Activated T-cell treated with anti-CD3 and anti-CD28 coated beads, Interleukin-2, amount 50 U/mL, for 4 hours (primary cell): ENCODE results near the gene MILR1. TPM values are rescaled to one million over a fixed set of nuclear protein-coding genes. Genes with fewer than 3 reads are reported as not detected.
"Not testable (repeated sequence)": the region's sequence is repeated elsewhere in the genome, so short reads cannot be mapped to it uniquely, and the experiment has no call there.

Experiments
- ATAC-seq, 2 donors: fragments of 200-7000 bp; cut with Tn5 transposase; one replicate each; pipeline ENCODE4 v1.10.0; 2021
- DNase-seq: peaks from one replicate; pipeline ENCODE4 v3.0.0-alpha.2; 2020
- H3K27me3 Mint-ChIP-seq: one replicate; pipeline ENCODE4 v1.8.0; 2021; ENCODE audit warnings: low read depth, mixed read lengths
- H3K36me3 Mint-ChIP-seq: one replicate; pipeline ENCODE4 v1.8.0; 2022; ENCODE audit warnings: mixed read lengths; ENCODE audit not compliant: insufficient read depth
- H3K4me1 Mint-ChIP-seq: one replicate; pipeline ENCODE4 v1.8.0; 2021; ENCODE audit warnings: low read depth, mixed read lengths
- H3K4me3 Mint-ChIP-seq: one replicate; pipeline ENCODE4 v1.8.0; 2021; ENCODE audit warnings: mild to moderate bottlenecking, moderate library complexity, mixed read lengths
- H3K9me3 Mint-ChIP-seq: one replicate; pipeline ENCODE4 v1.8.0; 2021; ENCODE audit warnings: mixed read lengths
- total RNA-seq, 3 donors: library from RNA; stranded (reverse); gene quantifications; one replicate each; pipeline ENCODE4 v1.2.1, GENCODE V29; 2021

Gene MILR1
- total RNA-seq, 3 donors from 2014 or later = not detected

DNA sequence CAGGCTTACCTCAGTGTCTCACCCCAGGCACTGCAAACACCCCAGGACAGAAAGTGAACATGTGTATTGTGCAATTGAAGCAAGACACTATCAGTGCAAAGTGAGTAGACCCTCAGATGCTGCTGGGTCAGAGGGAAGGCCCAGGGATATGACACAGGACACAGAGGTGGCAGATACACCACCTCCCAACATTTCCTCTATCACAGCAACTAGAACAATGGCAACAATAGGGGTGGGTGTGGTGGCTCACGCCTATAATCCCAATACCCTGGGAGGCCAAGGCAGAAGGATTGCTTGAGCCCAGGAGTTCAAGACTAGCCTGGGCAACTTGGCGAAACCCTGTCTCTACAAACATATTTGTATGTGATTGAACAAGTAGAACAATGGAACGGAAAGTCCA is 22.5 kb downstream of the MILR1 start:
- H3K4me3 Mint-ChIP-seq = no peak overlapping the region
- DNase-seq = no peak

DNA sequence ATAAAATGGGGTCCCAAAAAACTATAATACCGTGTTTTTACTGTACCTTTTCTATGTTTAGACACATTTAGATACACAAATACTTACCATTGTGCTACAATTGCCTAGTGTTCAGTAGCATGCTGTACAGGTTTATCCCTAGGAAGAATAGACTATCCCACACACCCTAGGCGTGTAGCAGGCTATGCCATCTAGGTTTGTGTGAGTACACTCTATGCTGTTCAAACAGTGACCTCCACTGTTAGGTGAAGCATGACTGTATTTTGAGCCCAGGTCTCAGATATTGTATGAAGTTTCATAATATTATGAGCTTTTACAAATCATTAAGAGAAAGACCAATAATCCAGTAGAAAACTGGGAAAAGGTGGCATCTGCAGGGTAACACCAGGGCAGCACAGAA is 23.6 kb downstream of the MILR1 start:
- DNase-seq (no peak), ATAC-seq (no peak)
- Mint-ChIP-seq H3K27me3 (no peaks in the 10 kb centered on the region), H3K36me3 (peaks cover 6% of the 10 kb centered on the region), H3K4me3 (no peak overlapping the region), H3K9me3 (no peaks in the 10 kb centered on the region), H3K4me1 (no peaks in the 10 kb centered on the region)

More for the DNA sequence above, 22.5 kb downstream of the MILR1 start:
- ATAC-seq = no peak
- no peaks in the 10 kb centered on the region for H3K27me3 Mint-ChIP-seq
- H3K36me3 Mint-ChIP-seq = no peaks in the 10 kb centered on the region
- H3K4me1 Mint-ChIP-seq = no peaks in the 10 kb centered on the region
- H3K9me3 Mint-ChIP-seq = no peaks in the 10 kb centered on the region

DNA sequence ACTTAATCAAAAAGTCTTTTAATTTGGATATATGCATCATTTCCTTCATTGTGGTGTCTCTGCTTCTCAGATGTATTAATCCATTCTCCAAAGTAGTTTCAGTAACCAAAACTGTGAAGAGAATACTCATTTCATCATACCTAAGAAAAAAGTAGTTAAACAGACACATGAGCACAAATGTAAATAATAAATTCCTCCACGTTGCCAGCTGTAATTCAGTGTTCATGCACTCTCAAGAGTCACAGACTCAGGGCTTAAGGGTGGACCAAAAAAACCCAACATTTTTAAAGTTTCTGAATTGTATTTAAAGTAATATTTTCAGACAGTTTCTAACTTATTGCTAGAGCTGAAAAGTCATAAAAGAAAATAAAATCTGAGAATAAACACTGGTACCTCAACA is 28.9 kb downstream of the MILR1 start:
- H3K4me3 Mint-ChIP-seq = no peak overlapping the region
- no peaks in the 10 kb centered on the region for H3K4me1 Mint-ChIP-seq
- H3K36me3 Mint-ChIP-seq = peaks cover 13% of the 10 kb centered on the region
- no peak for ATAC-seq
- H3K9me3 Mint-ChIP-seq = no peaks in the 10 kb centered on the region
- no peak for DNase-seq
- no peaks in the 10 kb centered on the region for H3K27me3 Mint-ChIP-seq

DNA sequence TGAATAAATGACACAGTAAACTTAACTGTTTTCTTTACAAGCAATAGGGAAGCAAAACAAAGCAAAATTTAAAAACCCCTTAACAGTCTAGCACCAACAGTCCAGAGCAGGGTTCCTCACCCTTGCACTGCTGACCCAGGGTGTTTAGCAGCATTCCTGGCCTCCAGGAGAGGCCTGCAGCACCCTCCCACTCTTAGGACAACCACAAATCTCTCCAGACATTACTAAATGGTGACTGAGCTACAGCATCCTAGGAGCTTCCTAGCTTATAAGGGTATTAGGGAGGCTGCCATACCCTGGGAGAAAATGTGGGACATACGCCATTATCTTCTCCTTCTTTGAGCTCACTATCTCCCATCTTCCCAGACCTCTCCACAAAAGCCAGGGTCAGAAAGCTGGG is 32.0 kb downstream of the MILR1 start:
- DNase-seq = no peak
- H3K9me3 Mint-ChIP-seq = no peaks in the 10 kb centered on the region
- ATAC-seq = no peak
- H3K4me3 Mint-ChIP-seq = no peak overlapping the region
- peaks cover 11% of the 10 kb centered on the region for H3K4me1 Mint-ChIP-seq
- H3K36me3 Mint-ChIP-seq = peaks cover 35% of the 10 kb centered on the region
- H3K27me3 Mint-ChIP-seq = no peaks in the 10 kb centered on the region

DNA sequence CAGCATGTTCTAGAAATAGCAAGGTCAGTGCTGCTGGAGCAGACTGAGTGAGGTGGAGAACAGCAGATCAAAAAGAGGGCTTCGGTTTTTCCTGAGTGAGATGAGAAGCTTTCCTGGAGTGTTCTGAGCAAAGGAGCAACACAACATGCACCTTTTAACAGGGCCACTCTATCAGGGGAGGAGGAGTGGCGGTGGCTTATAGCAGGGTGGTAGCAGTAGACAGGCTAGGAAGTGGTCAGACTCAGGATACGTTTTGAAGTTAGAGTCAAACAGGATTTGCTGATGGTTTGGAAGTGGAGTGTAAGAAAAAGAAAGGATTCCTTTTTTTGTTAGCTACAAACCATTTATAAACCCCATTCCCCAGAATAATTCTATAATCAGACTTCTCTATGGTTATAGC is 35.5 kb downstream of the MILR1 start:
- Mint-ChIP-seq H3K4me3 (no peak overlapping the region), H3K36me3 (peaks cover 36% of the 10 kb centered on the region), H3K9me3 (no peaks in the 10 kb centered on the region), H3K27me3 (no peaks in the 10 kb centered on the region), H3K4me1 (peaks cover 11% of the 10 kb centered on the region)
- no peak for ATAC-seq
- DNase-seq = no peak

DNA sequence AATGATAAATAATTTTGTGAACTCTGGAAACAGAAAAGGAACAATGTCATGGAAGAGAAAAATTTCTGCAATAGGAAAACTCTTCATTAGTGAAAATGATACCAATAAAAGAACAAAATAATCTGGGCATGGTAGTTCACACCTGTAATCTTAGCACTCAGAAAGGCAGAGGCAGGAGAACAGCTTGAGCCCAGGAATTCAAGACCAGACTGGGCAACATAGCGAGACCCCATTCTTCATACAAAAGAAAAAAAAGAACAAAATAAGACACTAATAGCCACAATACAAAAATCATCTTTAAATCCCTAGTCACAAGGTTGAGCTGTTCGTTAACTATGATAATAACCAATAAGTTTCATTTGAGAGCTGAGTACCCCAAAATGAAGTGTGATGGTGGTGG is 39.4 kb downstream of the MILR1 start:
- Mint-ChIP-seq H3K4me1 (peaks cover 24% of the 10 kb centered on the region), H3K9me3 (no peaks in the 10 kb centered on the region), H3K4me3 (no peak overlapping the region), H3K27me3 (no peaks in the 10 kb centered on the region), H3K36me3 (peaks cover 37% of the 10 kb centered on the region)
- no peak for DNase-seq
- no peak for ATAC-seq

DNA sequence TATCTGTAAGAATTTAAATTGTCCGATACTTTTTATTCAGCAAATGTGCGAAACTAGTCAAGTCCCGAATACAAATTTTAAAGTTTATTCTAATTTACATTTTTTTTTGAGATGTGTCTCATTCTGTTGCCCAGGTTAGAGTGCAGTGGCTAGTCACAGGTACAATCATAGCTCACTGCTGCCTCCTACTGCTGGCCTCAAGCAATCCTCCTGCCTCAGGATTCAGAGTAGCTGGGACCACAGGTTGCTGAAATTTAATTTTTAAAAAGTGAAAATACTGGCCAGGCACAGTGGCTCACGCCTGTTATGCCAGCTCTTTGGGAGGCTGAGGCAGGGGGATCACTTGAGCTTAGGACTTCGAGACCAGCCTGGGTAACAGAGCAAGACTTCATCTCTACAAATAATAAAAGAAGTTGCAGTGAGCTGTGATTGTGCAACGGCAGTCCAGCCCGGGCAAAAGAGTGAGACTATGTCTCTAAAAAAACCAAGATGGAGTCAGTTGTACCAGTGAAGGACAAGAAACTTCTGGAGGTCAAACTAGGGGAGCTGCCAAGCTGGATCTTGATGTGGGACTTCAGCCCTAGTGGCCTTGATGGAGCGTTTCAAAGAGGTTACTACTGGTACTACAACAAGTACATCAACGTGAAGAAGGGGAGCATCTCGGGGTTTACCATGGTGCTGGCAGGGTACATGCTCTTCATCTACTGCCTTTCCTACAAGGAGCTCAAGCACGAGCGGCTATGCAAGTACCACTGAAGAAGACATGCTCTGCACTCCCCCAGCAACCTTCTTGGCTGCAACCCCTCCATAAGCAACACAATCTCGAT is 42.3 kb downstream of the MILR1 start:
- Mint-ChIP-seq H3K36me3 (peaks cover 27% of the 10 kb centered on the region), H3K27me3 (no peaks in the 10 kb centered on the region)
- ATAC-seq = peak; percentile 54 to 70

DNA sequence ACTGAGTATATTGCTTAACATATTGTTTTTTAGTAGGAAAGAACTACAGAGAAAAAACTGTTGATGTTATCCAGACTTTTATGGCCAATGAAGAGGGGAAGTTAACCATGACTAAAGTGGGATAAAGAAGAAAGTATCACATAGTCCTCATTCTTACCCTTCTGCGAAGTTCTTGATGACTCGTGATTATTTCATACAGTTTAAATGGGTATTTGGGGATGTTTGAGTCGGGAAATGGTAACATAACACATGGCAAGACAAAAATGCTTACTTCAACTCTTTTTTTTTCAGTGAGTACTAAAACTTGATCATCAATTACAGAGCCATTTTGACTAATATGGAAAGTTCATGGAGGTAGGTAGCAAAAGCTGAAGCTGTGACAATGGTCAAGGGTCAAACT is 43.1 kb downstream of the MILR1 start:
- no peak overlapping the region for H3K4me3 Mint-ChIP-seq
- no peaks in the 10 kb centered on the region for H3K9me3 Mint-ChIP-seq
- H3K36me3 Mint-ChIP-seq = peaks cover 27% of the 10 kb centered on the region
- H3K27me3 Mint-ChIP-seq = no peaks in the 10 kb centered on the region
- ATAC-seq (no peak), DNase-seq (no peak)
- H3K4me1 Mint-ChIP-seq = peaks cover 38% of the 10 kb centered on the region

More for the DNA sequence above, 42.3 kb downstream of the MILR1 start:
- H3K9me3 Mint-ChIP-seq = no peaks in the 10 kb centered on the region
- no peak overlapping the region for H3K4me3 Mint-ChIP-seq
- peak; percentile 38 for DNase-seq
- peaks cover 37% of the 10 kb centered on the region for H3K4me1 Mint-ChIP-seq

DNA sequence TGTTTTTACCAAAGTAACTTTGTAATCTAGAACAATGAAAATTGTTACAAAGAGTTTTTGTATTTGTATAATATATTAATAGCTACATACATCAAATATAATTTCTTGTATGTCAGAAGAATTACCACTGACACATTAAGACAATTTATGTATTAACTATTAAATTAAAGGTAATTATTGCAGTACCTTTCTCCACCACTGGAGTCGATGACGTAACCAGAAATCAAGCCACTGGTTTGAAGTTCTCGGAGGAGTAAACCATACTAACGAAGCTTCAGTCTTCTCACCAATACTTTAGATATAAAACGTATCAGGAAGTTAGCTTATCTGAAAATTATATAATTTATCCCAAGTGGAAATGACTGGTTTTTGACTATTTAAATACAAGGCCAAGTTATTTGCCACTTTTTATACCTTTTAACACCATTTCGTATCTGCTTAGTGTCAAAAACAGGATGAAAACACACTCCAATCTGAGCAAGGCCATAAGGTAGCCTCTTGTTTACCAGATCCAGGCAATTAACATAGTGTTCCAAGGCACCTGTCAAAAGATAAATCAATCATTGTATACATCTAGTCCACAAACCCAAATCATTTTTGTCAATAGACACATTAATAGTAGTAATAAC is 43.7 kb downstream of the MILR1 start:
- DNase-seq (peak; percentile 14), ATAC-seq (no peak)
- Mint-ChIP-seq H3K27me3 (no peaks in the 10 kb centered on the region), H3K4me1 (peaks cover 41% of the 10 kb centered on the region), H3K9me3 (no peaks in the 10 kb centered on the region), H3K36me3 (peaks cover 30% of the 10 kb centered on the region), H3K4me3 (no peak overlapping the region)

DNA sequence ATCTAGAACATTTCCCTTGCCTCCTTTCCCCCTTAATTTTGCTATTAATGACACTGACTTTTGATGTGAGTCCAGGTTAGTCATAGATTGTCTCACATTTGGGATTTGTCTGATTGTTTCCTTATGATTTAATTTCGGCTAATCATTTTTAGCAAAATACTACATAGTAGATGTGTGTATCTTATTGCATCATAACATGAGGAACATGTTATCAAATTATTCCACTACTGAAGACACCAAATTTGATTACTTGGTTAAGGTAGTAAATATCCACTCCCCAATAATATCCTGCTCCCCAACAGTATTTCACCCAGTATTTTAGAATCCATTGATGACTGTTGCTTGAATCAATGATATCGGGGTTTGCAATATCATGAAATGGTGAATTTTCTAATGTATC is 45.2 kb downstream of the MILR1 start:
- peaks cover 53% of the 10 kb centered on the region for H3K4me1 Mint-ChIP-seq
- peak overlapping the region; percentile 96 for H3K4me3 Mint-ChIP-seq
- DNase-seq = no peak

DNA sequence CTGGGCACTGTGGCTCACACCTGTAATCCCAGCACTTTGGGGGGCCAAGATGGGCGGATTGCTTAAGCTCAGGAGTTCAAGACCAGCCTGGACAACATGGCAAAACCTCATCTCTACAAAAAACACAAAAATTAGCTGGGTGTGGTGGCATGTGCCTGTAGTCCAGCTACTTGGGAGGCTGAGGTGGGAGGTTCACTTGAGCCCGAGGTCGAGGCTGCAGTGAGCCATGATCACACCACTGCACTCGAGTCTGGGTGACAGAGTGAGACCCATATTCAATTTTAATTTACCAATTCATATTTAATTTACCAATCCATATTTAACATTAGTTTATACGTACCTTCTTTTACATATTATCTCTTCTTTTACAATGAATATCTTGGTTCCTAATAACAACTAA is 46.4 kb downstream of the MILR1 start:
- DNase-seq, H3K27me3 Mint-ChIP-seq, ATAC-seq, H3K9me3 Mint-ChIP-seq: not testable (repeated sequence)
- H3K36me3 Mint-ChIP-seq = peaks cover 42% of the 10 kb centered on the region
- H3K4me1 Mint-ChIP-seq = peaks cover 64% of the 10 kb centered on the region
- H3K4me3 Mint-ChIP-seq = peak overlapping the region; percentile 96

More for the DNA sequence above, 45.2 kb downstream of the MILR1 start:
- no peaks in the 10 kb centered on the region for H3K9me3 Mint-ChIP-seq
- no peak for ATAC-seq
- no peaks in the 10 kb centered on the region for H3K27me3 Mint-ChIP-seq
- H3K36me3 Mint-ChIP-seq = peaks cover 34% of the 10 kb centered on the region

DNA sequence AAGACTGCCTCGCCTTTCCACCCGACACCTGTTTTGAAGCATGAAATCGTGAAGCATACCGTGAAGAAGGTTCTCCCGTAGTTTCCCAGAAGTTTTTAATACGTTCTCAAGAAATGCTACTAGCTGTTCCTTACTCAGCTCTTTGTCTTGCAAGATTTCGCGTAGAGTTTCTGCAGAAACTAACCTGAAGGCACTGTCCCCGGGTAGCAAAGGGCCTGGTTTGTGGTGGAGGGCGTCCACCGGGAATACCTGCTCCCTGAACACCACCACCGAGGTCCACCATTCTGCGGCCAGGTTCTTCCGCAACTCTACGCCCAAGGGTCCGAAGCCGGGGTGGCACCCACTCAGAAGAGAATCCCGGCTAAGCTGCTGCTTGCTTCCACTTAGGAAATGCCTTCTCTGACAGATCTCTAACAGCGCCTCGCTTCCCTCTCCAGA is 47.5 kb downstream of the MILR1 start:
- DNase-seq (no peak), ATAC-seq (no peak)
- Mint-ChIP-seq H3K9me3 (no peaks in the 10 kb centered on the region), H3K27me3 (no peaks in the 10 kb centered on the region), H3K4me1 (peaks cover 71% of the 10 kb centered on the region), H3K36me3 (peaks cover 48% of the 10 kb centered on the region), H3K4me3 (peak overlapping the region; percentile 96)

DNA sequence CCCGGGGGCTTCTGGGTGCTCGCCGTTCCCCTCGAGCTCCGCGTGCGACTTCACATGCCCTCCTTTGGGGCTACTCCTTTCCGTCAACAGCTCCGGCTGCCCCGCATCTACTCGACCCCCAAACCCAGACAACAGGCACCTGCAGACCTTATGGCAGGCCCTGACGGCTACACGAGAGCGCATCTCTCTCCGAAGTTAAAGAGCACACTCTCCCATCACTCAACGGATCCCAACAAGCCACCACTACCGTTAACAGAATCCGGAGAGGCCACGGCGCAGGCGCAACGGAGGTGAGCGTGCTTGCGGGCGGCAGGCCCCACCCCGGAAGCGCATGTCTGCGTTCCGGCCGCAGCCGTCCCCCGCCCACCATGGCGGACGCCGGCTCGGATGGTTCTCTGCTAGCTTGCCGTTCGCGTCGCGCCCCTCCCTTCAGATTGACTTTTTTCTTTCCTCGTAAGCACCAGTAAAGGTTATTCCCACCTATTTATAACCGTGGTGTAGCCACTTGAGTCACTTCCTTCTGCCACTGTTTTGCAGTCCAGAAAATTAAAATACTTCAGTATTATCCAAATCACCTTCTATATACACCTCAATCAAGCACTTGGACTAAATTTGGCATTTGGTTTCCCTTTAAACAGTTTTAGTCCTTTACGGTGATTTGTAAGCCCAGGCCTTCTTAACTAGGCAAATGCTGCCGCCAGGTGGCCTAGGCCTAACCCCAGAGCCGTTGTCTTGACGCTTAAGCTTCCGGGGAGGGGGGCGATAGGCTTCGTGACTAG is 48.1 kb downstream of the MILR1 start, which contains the start of gene POLG2:
Gene POLG2 (minus strand): TSS at position 269 of the 779 bp plus-strand sequence. CDS start 86 bp downstream, at position 183.
- DNase-seq (peak; percentile 93), ATAC-seq (peak; percentile 80 to 84)
- Mint-ChIP-seq H3K36me3 (peaks cover 53% of the 10 kb centered on the region), H3K4me1 (peaks cover 76% of the 10 kb centered on the region), H3K9me3 (no peaks in the 10 kb centered on the region), H3K4me3 (peak within 1 kb of the TSS; percentile 96), H3K27me3 (no peaks in the 10 kb centered on the region)

DNA sequence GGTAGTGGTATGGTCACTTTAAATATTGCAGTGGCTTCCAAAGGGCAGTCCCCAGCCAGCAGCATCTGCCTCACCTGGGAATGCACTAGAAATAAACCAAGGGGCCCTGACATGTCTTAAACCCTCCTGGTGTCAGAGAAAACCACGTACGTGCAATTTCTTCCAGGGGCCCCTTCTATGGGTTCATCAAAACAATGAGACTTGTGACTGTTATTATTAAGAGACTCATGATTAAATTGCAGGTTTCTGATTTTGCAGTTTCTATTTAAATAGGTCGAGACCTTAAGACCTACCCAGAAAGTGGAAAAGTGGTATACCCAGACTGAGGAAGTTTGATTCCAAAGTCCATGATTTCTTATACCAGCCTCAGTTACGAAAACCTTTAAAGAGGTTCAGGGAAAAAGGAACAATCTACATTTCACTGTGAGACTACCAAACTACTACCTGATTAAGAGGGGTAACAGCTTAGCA is 48.7 kb downstream of the MILR1 start:
- H3K36me3 Mint-ChIP-seq = peaks cover 58% of the 10 kb centered on the region
- H3K4me3 Mint-ChIP-seq = peak overlapping the region; percentile 96
- ATAC-seq (peak in 1 of 2 donors; percentile 49), DNase-seq (no peak)
- H3K4me1 Mint-ChIP-seq = peaks cover 78% of the 10 kb centered on the region
- no peaks in the 10 kb centered on the region for H3K9me3 Mint-ChIP-seq
- H3K27me3 Mint-ChIP-seq = no peaks in the 10 kb centered on the region
